ENCODE measurements around the gene FADS1. TPM values are rescaled to one million over a fixed set of nuclear protein-coding genes. Genes with fewer than 3 reads are reported as not detected.

Gene FADS1
- polyA plus RNA-seq, 1 donor (not counting 4 experiments of a cell fraction or from before 2014, with no cell fraction given): 34.0 TPM

GRCh38 chr11:61851113-61851899, 34.5 kb upstream of the FADS1 start:
- no peaks in the 10 kb centered on the region for H3K27me3 ChIP-seq (ENCODE audit: control insufficient read depth, extremely low read depth, insufficient read depth, low read length)
- no peak for FAIRE-seq
- H3K4me1 ChIP-seq (ENCODE audit: control insufficient read depth, extremely low read depth, insufficient read depth, low read length): no peaks in the 10 kb centered on the region
- no peak overlapping the region for H3K4me2 ChIP-seq (ENCODE audit: control insufficient read depth, extremely low read depth, insufficient read depth, low read depth, low read length)
- H2AFZ ChIP-seq (ENCODE audit: control insufficient read depth, low read length): no peak overlapping the region
- no peaks in the 10 kb centered on the region for H3K9me3 ChIP-seq (ENCODE audit: control insufficient read depth, low read depth, low read length)
- H3K9me1 ChIP-seq (ENCODE audit: control insufficient read depth, extremely low read depth, insufficient read depth, low read length): no peaks in the 10 kb centered on the region
- DNase-seq (ENCODE audit: low read depth, low spot score): no peak
- dilution Hi-C loops (cut with MboI; ENCODE audit: extremely low pct_ligation_motif_present, low sequenced_read_pairs): no loop called here
- H3K9ac ChIP-seq (ENCODE audit: control insufficient read depth, extremely low read depth, insufficient read depth, low read length): no peak overlapping the region
- H3K36me3 ChIP-seq (ENCODE audit: control insufficient read depth in 2 of 2, extremely low read depth in 1 of 2, insufficient read depth in 2 of 2, low read length in 2 of 2): peaks cover 24 to 51% of the 10 kb centered on the region in 2 experiments
- no peak overlapping the region for H3K4me3 ChIP-seq (ENCODE audit: control insufficient read depth in 2 of 3, extremely low read depth in 1 of 3, insufficient read depth in 2 of 3, low read depth in 1 of 3, low read length in 3 of 3)
- TF ChIP-seq EZH2 (IDR thresholded peaks at IDR 0.05; ENCODE audit: low read length) (no peak), CTCF (optimal IDR thresholded peaks at IDR 0.05 in 1 of 3, IDR thresholded peaks at IDR 0.05 in 1 of 3, conservative IDR thresholded peaks at IDR 0.05 in 1 of 3; ENCODE audit: extremely low read depth in 1 of 3, insufficient read depth in 2 of 3, low read length in 3 of 3) (no peak)
- H3K27ac ChIP-seq (ENCODE audit: control insufficient read depth, insufficient read depth, low read length): no peak overlapping the region
- H4K20me1 ChIP-seq (ENCODE audit: control insufficient read depth, extremely low read depth, insufficient read depth, low read length): peaks cover 2% of the 10 kb centered on the region
- H3K79me2 ChIP-seq (ENCODE audit: control insufficient read depth, insufficient read depth, low read length): no peaks in the 10 kb centered on the region

GRCh38 chr11:61850687-61851086, 33.9 kb upstream of the FADS1 start:
- Histone ChIP-seq H2AFZ (ENCODE audit: control insufficient read depth, low read length) (no peak overlapping the region), H3K4me3 (ENCODE audit: control insufficient read depth in 2 of 3, extremely low read depth in 1 of 3, insufficient read depth in 2 of 3, low read depth in 1 of 3, low read length in 3 of 3) (no peak overlapping the region), H4K20me1 (ENCODE audit: control insufficient read depth, extremely low read depth, insufficient read depth, low read length) (peaks cover 2% of the 10 kb centered on the region), H3K9ac (ENCODE audit: control insufficient read depth, extremely low read depth, insufficient read depth, low read length) (no peak overlapping the region), H3K4me2 (ENCODE audit: control insufficient read depth, extremely low read depth, insufficient read depth, low read depth, low read length) (no peak overlapping the region), H3K27me3 (ENCODE audit: control insufficient read depth, extremely low read depth, insufficient read depth, low read length) (no peaks in the 10 kb centered on the region), H3K79me2 (ENCODE audit: control insufficient read depth, insufficient read depth, low read length) (no peaks in the 10 kb centered on the region), H3K9me3 (ENCODE audit: control insufficient read depth, low read depth, low read length) (no peaks in the 10 kb centered on the region), H3K4me1 (ENCODE audit: control insufficient read depth, extremely low read depth, insufficient read depth, low read length) (no peaks in the 10 kb centered on the region), H3K27ac (ENCODE audit: control insufficient read depth, insufficient read depth, low read length) (no peak overlapping the region), H3K36me3 (ENCODE audit: control insufficient read depth in 2 of 2, extremely low read depth in 1 of 2, insufficient read depth in 2 of 2, low read length in 2 of 2) (peaks cover 22 to 56% of the 10 kb centered on the region in 2 experiments), H3K9me1 (ENCODE audit: control insufficient read depth, extremely low read depth, insufficient read depth, low read length) (no peaks in the 10 kb centered on the region)
- dilution Hi-C loops (cut with MboI; ENCODE audit: extremely low pct_ligation_motif_present, low sequenced_read_pairs): no loop called here
- DNase-seq (ENCODE audit: low read depth, low spot score) (no peak), FAIRE-seq (no peak)
- TF ChIP-seq EZH2 (IDR thresholded peaks at IDR 0.05; ENCODE audit: low read length): no peak
- no peak for TF ChIP-seq CTCF (optimal IDR thresholded peaks at IDR 0.05 in 1 of 3, IDR thresholded peaks at IDR 0.05 in 1 of 3, conservative IDR thresholded peaks at IDR 0.05 in 1 of 3; ENCODE audit: extremely low read depth in 1 of 3, insufficient read depth in 2 of 3, low read length in 3 of 3)

Measured in keratinocyte (primary cell).